ENCODE data around the gene GTF2IRD1. TPM values are rescaled to one million over a fixed set of nuclear protein-coding genes. Genes with fewer than 3 reads are reported as not detected.

Gene GTF2IRD1
- total RNA-seq, 4 donors from 2014 or later = 11.5 to 39.1 (median 22.5) TPM

GRCh38 chr7:74604326-74605020 lies 150.8 kb downstream of the GTF2IRD1 start:
- no peak overlapping the region for H3K27ac ChIP-seq
- no peaks in the 10 kb centered on the region for H3K36me3 ChIP-seq
- no peak overlapping the region for H3K4me3 ChIP-seq
- no peaks in the 10 kb centered on the region for H3K27me3 ChIP-seq
- no peak for DNase-seq
- intact Hi-C loops (cut with DNase I; ENCODE audit: low total_unique reads) = no loop called here
- TF ChIP-seq POLR2A (IDR thresholded peaks at IDR 0.05) = no peak
- TF ChIP-seq, protein P1, sequence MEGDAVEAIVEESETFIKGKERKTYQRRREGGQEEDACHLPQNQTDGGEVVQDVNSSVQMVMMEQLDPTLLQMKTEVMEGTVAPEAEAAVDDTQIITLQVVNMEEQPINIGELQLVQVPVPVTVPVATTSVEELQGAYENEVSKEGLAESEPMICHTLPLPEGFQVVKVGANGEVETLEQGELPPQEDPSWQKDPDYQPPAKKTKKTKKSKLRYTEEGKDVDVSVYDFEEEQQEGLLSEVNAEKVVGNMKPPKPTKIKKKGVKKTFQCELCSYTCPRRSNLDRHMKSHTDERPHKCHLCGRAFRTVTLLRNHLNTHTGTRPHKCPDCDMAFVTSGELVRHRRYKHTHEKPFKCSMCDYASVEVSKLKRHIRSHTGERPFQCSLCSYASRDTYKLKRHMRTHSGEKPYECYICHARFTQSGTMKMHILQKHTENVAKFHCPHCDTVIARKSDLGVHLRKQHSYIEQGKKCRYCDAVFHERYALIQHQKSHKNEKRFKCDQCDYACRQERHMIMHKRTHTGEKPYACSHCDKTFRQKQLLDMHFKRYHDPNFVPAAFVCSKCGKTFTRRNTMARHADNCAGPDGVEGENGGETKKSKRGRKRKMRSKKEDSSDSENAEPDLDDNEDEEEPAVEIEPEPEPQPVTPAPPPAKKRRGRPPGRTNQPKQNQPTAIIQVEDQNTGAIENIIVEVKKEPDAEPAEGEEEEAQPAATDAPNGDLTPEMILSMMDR (IDR thresholded peaks at IDR 0.05) = no peak
- H3K4me1 ChIP-seq = no peaks in the 10 kb centered on the region
- no peaks in the 10 kb centered on the region for H3K9me3 ChIP-seq

GRCh38 chr7:74606101-74606908 lies 152.6 kb downstream of the GTF2IRD1 start:
- Histone ChIP-seq H3K36me3 (no peaks in the 10 kb centered on the region), H3K27ac (peak overlapping the region; percentile 45 to 70), H3K9me3 (no peaks in the 10 kb centered on the region), H3K4me3 (peak overlapping the region; percentile 28 to 41), H3K4me1 (no peaks in the 10 kb centered on the region), H3K27me3 (no peaks in the 10 kb centered on the region)
- TF ChIP-seq POLR2A (IDR thresholded peaks at IDR 0.05) = no peak
- TF ChIP-seq, protein P1 (IDR thresholded peaks at IDR 0.05) = no peak
- intact Hi-C loops (cut with DNase I; ENCODE audit: low total_unique reads) = no loop called here
- no peak for DNase-seq

DNA sequence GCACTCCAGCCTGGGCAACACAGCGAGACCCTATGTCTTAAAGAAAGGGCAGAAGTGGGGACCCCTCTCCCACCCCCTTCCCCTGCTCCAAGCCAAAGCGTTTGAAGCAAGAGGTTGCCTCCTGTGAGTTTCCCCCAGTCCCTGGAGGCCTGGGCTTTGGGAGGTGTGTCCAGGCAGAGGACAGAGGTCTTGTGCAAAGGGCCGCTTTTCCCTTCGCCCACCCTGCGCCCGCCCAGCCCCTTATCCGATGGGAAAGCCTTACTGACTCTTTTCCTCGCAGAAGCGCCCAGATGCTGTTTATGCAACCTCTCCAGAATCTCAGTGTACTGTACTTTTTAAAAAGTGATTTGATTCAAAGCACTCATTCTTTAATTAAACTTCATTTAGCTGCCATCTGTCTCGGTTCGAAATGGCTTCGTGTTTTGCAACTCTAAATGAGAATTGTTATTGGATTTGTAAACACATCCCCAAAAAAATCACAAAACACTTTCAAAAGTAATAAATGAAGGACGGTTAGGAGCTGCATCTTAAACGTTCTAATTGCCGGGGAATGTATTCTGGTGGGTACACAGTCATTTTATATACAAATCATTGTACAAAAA lies 153.3 kb downstream of the GTF2IRD1 start:
- TF ChIP-seq POLR2A (IDR thresholded peaks at IDR 0.05) = no peak
- TF ChIP-seq, protein P1 (IDR thresholded peaks at IDR 0.05) = no peak
- no peaks in the 10 kb centered on the region for H3K36me3 ChIP-seq
- no peaks in the 10 kb centered on the region for H3K4me1 ChIP-seq
- DNase-seq = no peak
- intact Hi-C loops (cut with DNase I; ENCODE audit: low total_unique reads) = no loop called here
- H3K9me3 ChIP-seq = no peaks in the 10 kb centered on the region
- peak overlapping the region; percentile 28 to 41 for H3K4me3 ChIP-seq
- no peak overlapping the region for H3K27ac ChIP-seq
- no peaks in the 10 kb centered on the region for H3K27me3 ChIP-seq

- H3K36me3 ChIP-seq = no peaks in the 10 kb centered on the region
- H3K27ac ChIP-seq = no peak overlapping the region
- TF ChIP-seq, protein P1 (IDR thresholded peaks at IDR 0.05) = no peak
- TF ChIP-seq POLR2A (IDR thresholded peaks at IDR 0.05) = no peak
- no peaks in the 10 kb centered on the region for H3K27me3 ChIP-seq
- H3K4me1 ChIP-seq = no peaks in the 10 kb centered on the region
- H3K4me3 ChIP-seq = no peak overlapping the region
- no peak for DNase-seq
- H3K9me3 ChIP-seq = no peaks in the 10 kb centered on the region
- intact Hi-C loops (cut with DNase I; ENCODE audit: low total_unique reads) = no loop called here
Measured at GRCh38 chr7:74612015-74612829, 158.5 kb downstream of the GTF2IRD1 start.
